M059J (cell line): Measurements from ENCODE around the gene GRM1. TPM values are rescaled to one million over a fixed set of nuclear protein-coding genes. Genes with fewer than 3 reads are reported as not detected.
"Not testable (repeated sequence)": the region's sequence is repeated elsewhere in the genome, so short reads cannot be mapped to it uniquely, and the experiment has no call there.

Experiments used
- DNase-seq: peaks from one replicate; pipeline ENCODE4 v3.0.0-alpha.2; 2012; ENCODE audit warnings: low read depth
- total RNA-seq: library from RNA; depleted of rRNA; stranded (reverse); fragments of >200 nt; shearing (Covaris generic); gene quantifications from 2 replicates; pipeline ENCODE4 v1.2.3, GENCODE V29; 2014

GRM1 gene
- total RNA-seq, 1 experiment from 2014 or later, result 0.02 TPM

DNA sequence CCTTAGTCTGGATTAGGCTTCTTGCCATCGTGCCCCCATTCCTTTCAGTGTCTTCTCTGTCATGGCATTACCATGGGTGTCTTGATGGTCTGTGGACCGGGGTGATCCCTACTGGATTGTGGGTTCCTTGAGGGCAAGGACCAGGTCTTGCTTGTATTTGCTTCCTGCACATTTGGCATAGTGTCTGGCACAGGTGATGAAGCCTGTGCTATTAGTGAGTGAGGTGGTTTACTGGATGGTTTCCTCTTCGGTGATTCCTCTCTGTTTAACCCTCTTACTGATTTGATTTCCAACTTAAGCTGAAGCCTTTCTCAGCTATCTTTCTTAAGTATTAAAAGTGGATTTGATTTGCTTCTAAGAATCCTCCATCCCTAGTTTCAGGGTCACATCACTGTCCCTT is 162.3 kb downstream of the GRM1 start:
- DNase-seq, result no peak

DNA sequence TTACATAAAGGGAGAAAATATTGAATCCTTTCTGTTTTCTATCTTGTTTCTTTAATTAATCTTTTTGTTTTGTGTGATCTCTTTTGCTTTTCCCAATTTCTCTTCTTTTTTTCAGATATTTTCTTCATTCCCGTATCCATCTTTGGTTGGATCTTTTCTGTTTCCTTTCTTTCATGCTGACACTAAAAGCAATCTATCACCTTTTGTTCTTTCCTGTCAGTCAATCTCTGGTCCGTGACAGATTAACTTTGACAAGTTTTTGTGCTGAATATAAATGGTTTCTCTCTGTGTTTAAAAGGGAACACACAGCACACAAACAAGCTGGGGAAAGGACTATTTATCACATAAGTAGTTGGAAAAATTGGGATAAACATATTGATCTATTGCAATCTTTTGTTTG is 162.8 kb downstream of the GRM1 start:
- no peak for DNase-seq

DNA sequence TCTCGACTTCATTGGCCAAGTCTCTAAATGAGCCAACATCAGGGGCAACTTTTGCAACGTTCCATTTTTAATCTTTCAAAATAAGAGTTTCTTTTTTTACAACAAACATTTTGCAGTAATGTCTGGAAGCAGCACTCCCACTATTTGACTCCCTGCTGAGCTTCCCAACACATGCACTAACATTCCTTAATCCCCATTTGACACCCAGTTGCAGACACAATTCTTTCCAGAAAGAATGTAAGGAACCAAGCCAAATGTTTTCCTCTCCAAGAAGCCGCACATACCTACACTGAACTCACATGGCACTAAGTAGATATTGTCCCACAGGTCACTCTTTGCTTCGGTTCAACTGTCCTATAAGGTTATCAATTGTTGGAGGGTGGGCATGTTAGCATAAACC is 165.6 kb downstream of the GRM1 start:
- no peak for DNase-seq

DNA sequence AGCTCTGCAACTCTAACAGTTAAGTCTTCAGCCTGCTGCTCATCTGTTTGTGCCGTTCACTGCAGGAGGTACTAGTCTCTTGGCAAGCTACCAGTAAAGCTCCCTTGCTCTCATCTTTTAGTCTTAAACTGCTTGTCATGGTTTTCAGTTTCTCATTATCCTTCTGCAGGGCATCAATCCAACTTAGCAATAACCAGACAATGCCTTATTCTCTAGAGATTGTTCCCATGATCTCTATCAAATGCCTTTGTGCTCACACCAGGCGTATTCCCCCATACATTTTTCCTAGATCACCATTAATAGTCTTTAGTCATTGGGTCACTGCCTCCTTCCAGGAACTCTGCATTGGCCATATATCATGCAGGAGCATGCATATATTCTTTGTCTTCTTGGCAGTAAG is 171.3 kb downstream of the GRM1 start:
- DNase-seq, result peak; percentile 4

DNA sequence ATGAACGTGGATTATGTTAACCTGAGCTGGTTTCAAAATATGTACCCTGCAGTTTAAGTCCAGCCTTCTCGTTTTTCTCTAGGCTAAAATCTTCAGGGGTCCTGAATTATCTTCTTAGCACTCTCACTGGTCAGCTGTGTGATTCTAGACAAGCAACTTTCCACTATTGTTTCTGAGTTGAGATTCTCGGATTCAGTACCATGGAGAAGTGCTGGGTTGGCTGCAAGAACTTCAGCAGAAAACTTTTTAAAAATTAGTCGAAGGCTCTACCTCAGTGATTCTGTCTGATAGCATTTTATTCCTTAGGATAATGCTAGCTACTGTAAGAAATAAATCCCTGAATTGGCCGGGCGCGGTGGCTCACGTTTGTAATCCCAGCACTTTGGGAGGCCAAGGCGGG is 173.7 kb downstream of the GRM1 start:
- DNase-seq, result no peak

DNA sequence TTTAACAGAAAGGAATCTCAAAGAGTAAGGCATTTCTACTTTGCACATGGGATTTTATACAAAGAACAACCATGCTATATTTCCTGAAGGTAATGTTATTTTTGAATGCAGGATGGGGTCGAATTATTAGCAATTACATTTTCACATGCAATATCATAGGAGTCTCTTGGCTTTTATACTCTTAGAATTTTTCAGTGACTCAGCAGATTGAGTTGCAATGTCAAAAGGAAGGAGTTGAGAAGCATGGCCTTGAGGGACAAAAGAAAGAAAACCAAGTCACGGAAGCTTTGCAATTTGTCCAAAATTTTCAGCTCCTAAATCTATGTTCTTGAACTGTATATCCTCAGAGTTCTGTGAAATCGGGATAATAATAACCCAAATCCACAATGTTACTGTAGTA is 181.1 kb downstream of the GRM1 start:
- DNase-seq, result no peak

DNA sequence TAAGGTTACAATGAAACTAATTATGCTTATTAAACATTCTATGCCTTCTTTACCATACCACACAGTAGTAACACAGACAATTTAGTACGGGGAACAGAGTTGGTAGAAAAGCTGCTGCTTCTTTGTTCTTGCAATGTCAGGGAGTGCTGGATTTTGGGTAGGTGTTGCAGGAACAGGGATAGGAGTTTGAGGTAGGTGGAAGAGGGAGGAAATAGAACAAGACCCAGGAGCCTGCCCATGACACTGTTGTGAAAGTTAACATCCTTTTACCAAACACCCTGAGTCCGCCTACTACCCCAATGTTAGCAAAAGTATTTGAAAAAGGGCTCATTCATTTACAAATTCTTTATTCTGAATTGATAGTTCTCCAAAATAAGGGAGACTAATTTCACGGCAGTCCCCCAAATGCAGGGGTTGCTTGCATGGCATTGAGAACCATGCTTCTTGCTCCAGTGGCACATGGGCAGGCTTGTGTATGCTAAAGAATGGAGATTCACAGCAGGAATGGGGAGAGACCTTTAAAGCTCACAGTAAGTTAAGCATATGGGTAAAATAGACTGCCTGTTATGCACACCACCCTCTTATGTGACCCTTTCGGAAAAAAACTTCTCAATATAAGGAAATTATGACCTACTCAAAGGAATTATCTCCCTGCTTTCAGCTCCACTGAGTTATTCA is 181.7 kb downstream of the GRM1 start:
- no peak for DNase-seq

DNA sequence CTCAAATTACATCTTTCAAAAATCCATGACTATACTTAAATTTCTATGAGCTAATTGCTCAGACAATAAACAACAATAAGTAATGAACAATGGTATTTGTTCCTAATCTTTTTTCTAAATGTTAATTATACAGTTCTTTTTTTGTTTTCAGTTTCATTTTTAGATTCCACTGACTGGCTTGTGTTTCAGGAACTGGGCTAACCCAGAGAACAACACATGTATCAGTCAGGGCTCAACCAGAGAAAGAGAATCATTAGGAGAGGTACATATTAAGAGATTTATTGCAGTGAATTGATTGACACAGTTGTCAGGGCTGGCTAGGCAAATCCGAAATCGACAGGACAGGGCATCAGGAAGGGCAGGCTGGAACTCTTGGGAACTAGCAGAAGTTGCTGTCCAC is 182.8 kb downstream of the GRM1 start:
- no peak for DNase-seq

DNA sequence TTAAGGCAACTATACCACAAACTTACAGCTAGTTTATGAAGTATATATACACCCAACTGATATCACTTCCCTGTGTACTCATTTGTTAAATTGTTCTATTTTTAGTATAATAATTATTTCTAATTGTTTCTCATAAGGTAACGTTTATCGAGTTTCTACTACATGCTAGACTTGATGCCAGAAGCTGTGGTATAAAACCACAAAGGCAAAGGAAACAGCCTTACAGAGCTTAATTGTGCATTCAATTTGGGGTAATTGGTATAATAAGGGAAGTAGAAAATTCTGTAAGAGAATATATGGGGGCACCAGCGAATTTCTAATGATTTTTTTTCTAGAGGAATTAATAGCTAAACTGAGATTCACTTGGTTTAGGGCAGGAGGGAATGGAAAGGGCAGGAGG is 183.9 kb downstream of the GRM1 start:
- DNase-seq, result no peak

DNA sequence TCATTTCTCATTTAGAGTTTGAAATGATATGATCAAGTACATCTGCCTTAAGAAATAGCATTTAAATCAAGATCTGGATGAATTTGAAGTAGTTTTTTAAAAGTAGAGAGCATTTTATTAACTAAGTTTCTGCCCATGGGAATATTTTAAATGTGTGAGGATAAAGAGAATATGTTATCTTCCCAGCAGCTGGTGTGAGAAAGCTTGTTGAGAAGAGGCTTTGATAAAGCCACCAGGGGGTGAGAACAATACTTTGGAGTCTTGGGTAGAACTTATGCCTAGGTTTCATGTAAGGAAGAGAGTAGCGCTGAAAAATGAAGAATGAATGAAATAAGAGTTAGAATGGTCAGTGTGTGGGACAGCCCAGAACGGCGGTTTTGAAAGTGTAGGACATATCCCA is 190.2 kb downstream of the GRM1 start:
- DNase-seq, result no peak

DNA sequence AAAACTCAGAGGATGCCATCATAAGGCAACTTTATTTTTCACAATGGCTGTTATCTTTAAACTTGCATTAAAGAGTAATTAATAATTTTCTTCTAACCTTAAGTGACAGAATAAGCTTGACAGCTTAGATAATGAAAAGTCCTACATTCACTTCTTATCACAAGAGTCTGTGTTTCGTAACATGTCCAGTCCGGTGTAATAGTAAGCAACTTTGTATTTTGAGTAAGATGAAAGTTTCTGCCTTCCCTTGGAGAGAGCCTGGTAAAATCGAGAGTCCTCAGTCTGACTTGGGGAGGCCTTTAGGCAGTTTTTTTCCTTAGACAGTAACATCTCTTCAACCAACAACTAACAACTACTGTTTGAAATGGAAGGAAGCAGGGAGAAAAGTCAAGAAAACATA is 195.6 kb downstream of the GRM1 start:
- no peak for DNase-seq

DNA sequence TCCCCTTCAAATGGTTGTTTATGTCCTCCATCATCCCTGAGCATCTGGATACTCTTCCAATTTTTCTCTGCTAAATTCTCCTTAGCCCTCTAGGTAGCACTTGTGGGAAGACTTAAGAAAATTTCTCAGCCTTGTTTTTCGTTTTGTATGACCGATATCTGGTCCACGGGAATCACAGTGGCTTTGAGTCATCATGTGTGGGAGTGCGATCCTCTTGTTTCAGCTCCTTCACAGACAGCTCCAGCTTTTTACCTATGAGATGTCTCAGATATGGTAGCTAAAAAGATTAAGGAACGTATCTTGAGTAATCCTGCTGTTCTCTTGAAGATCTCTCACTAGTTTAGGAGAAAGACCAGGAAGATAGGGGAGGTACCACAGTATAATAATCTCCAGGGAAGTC is 196.1 kb downstream of the GRM1 start:
- no peak for DNase-seq

DNA sequence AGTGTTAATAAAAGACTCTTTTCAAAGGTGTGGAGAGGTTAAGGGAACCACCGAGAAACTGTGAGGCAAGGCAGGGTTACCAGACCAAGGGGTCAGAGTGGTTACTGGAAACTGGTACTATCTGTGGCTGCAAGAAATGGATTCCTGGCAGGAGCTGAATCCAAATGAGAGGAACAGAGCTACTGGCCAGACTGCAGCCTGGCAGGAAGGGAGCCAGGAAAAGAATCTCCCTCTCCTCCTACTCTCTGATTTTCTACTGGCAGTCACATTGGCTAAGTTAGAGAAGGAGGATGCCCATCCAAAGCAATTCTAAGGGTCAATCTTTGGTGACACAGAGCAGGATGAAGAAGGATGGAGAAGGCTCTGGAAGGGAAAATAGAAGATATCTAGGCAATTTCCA is 211.5 kb downstream of the GRM1 start:
- no peak for DNase-seq

DNA sequence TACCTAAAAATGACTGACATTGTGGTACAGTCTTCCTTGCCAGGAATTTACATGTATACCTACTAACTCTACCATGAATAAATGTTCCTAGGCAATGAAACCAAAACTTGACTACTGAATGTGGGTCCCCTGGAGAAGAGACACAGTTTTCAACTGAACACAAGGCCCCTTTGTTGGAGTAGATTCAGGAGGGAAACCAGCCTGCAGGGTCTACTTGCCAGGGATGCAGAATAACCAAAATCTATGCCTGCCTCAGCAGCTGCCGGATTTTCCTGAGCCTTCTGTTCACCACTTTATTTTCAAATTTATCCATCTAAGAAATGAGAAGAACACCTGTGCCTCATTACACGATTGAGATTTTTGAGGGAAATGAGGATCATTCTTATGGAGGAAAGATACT is 211.9 kb downstream of the GRM1 start:
- DNase-seq, result no peak

DNA sequence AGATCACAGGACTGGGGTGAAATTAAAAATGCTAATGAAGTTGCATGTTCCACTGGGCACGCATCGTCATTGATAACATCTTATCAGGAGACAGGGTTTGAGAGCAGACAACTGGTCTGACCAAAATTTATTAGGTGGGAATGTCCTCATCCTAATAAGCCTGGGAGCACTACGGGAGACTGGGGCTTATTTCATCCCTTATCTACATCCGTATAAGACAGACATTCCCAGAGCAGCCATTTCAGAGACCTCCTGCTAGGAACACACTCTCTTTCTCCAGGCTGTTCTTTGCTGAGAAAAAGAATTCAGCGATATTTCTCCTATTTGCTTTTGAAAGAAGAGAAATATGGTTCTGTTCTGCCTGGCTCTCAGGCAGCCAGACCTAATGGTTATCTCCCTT is 214.8 kb downstream of the GRM1 start:
- DNase-seq, result not testable (repeated sequence)

DNA sequence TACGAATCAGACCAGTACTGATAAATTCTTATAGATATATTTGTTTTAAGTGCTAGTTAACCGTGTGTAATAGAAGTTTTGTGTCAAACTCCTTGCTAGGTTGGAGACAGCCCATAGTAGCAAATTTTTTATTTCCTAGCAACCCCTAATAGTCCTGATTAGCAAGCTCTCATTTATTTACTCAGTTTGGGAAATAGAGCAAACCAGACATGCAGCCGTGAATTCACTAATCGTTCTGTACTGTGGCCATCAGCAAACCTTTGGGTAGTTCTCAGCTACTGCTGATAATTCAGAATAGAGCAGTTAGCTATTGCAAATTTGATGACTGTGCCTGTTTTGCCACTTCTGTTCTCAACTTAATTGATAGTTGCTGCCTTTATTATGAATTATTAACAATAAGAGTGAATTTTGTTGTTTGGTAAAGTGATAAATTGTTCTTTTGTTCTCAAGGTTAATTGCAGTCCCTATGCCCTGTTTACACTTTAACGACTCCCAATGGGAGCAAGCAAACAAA is 215.8 kb downstream of the GRM1 start:
- no peak for DNase-seq

DNA sequence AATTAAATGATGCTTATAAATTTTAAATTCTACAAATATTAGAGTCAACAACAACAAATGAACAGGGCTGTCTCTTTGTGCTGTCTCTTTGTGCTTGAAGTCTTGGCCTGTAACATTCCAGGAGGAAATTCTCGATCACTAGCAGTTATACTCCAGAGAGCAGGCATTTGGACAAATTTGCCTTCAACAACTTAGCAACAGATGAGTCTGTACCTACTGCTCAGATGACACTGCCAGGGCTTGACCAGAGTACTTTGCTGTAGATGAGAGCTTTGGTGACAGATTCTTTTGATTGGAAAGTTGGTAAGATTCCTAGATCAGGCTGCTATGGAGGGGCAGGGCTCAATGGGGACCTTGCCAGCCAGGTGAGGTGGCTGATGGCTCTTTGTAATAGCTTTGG is 217.2 kb downstream of the GRM1 start:
- no peak for DNase-seq

DNA sequence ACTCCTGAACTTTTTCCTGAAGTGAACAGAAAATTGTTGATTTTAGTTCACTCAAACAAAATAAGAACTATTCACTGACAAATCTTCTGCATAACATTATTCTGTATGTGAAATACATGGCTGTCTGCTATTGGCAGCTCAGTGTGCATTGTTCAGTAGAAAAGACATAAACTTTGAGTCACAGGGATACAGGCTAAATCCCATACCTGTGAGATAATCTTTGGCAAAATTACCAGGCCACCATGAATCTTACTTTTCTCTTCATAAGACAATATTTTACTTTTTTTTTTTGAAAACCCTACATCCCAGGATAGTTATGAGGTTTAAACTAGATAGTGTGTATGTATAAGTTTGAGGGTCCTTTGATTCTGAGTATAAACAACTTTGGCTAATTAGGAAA is 224.8 kb downstream of the GRM1 start:
- no peak for DNase-seq

DNA sequence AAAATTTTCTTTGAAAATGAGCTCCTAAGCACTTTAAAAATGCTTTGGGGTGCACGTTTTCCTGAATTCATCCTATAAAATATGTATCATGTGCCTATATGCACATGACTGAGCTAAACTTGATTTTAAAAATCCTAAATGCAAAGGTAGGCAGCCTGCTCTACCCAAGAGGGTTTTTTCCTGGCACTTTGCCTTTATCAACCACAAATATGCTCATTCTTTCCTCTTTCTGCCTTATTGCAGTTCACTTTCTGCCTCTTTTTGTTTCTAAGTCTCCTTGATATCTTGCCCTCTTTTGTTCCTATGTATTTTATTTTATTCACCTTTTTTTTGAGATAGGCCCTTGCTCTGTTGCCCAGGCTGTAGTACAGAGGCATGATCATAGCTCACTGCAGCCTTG is 229.3 kb downstream of the GRM1 start:
- peak; percentile 19 for DNase-seq

DNA sequence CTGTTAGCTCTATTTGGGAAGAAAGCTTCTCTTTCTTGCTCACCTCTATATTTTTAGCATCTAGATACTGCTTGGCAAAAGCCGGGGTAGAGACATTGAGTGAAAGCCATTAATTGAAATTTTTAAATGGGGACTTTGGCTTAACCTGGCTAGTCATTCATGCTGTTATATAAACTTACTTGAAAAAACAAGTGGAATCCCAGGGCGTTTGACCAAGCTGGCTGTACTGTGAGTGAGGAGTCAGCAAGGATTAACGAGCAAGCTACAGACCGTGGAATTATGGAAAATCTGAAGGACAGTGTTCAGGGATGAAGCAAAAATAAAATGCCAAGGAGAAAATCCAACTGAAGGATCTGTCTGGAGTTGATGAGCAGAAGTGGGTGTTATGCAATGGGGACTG is 232.0 kb downstream of the GRM1 start:
- no peak for DNase-seq

DNA sequence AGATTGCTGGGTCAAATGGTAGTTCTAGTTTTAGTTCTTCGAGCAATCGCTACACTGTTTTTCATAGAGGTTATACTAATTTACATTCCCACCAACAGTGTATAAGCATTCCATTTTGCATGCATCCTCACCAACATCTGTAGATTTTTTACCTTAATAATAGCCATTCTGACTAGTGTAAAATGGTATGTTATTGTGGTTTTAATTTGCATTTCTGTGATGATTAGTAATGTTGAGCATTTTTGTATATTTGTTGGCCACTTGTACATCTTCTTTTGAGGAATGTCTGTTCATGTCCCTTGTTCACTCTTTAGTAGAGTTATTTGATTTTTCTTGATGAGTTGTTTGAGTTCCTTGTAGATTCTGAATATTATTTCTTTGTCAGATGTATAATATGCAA is 236.2 kb downstream of the GRM1 start:
- DNase-seq, result peak; percentile 9

DNA sequence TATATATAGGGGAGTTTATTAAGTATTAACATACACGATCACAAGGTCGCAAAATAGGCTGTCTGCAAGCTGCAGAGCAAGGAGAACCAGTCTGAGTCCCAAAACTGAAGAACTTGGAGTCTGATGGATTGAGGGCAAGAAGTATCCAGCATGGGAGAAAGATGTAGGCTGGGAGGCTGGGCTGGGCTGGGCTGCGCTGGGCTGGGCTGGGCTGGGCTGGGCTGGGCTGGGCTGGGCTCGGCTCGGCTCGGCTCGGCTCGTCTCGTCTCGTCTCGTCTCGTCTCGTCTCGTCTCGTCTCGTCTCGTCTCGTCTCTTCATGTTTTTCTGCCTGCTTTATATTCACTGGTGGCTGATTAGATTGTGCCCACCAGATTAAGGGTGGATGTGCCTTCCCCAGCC is 238.6 kb downstream of the GRM1 start:
- no peak for DNase-seq

DNA sequence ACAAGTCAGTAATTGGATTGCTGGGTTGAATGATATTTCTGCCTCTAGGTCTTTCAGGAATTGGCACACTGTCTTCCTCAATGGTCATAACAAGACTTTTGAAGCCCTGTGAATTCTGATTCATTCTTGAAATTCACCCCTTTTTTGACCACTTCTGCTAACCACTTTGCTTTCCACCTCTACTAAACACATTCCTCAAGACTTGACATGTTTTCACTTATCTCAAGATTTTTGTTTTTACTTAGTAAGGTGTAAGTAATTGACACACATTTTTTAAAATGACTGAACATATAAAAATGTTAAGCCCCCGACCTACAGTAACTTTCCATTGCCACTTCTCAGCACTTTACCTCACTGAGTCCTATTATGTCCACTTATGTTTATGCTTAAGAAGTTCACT is 239.1 kb downstream of the GRM1 start:
- peak; percentile 34 for DNase-seq

DNA sequence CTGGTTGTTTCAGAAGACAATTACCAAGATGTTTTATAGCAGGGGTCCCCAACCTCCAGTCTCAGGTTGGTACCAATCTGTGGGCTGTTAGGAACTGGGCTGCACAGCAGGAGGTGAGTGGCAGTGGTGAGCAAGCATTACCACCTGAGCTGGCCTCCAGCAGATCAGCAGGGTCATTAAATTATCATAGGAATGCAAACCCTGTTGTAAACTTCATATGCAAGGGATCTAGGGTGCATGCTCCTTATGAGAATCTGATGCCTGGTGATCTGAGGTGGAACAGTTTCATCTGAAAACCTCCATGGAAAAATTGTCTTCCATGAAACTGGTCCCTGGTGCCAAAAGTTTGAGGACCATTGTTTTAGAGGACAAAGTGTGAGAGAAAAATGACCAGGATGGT is 240.6 kb downstream of the GRM1 start:
- no peak for DNase-seq
